NCI-H526 treated with DMSO at 0.1 percent for 48 hours (cell line): ENCODE data around the gene GPER1.
"Not testable (repeated sequence)": the region's sequence is repeated elsewhere in the genome, so short reads cannot be mapped to it uniquely, and the experiment has no call there.

ENCODE experiments used
- DNase-seq: peaks from one replicate; lab custom pipeline; 2025; lab: John Stamatoyannopoulos, UW

The GPER1 gene

GRCh38 chr7:1087952-1088920 lies at the start of gene GPER1:
Gene GPER1 (plus strand): TSS chr7:1088113. CDS start chr7:1091729, 3,616 bp downstream.
- DNase-seq = no peak

- not testable (repeated sequence) for DNase-seq
These were observed 47.7 kb upstream of the GPER1 start for GRCh38 chr7:1040233-1040632.

GRCh38 chr7:1040790-1041189 lies 47.1 kb upstream of the GPER1 start:
- DNase-seq = no peak

GRCh38 chr7:1041551-1042491 lies 46.1 kb upstream of the GPER1 start:
- no peak for DNase-seq

GRCh38 chr7:1042492-1042833 lies 45.5 kb upstream of the GPER1 start:
- DNase-seq = no peak

- DNase-seq = no peak
These were observed 44.2 kb upstream of the GPER1 start for GRCh38 chr7:1043552-1044188.

GRCh38 chr7:1044189-1045068 lies 43.5 kb upstream of the GPER1 start, which contains the start of gene GPR146:
Gene GPR146 (plus strand): TSS chr7:1044546. CDS start chr7:1057516, 12,970 bp downstream.
- DNase-seq = peak; percentile 85

- DNase-seq = no peak
These were observed 42.5 kb upstream of the GPER1 start for GRCh38 chr7:1045069-1046063.

GRCh38 chr7:1046722-1047679 lies 40.9 kb upstream of the GPER1 start:
- peak; percentile 30 for DNase-seq

GRCh38 chr7:1049006-1049741 lies 38.7 kb upstream of the GPER1 start:
- DNase-seq = no peak

GRCh38 chr7:1049801-1050200 lies 38.1 kb upstream of the GPER1 start:
- no peak for DNase-seq

- DNase-seq = no peak
These were observed 37.5 kb upstream of the GPER1 start for GRCh38 chr7:1050254-1050906.

GRCh38 chr7:1050956-1051690 lies 36.8 kb upstream of the GPER1 start:
- no peak for DNase-seq

GRCh38 chr7:1052031-1052818 lies 35.7 kb upstream of the GPER1 start:
- DNase-seq = no peak

GRCh38 chr7:1053002-1053411 lies 34.9 kb upstream of the GPER1 start:
- no peak for DNase-seq
